ENCODE results near the gene TENM4.

The TENM4 gene

GRCh38 chr11:78732246-78732645 lies 708.6 kb downstream of the TENM4 start:
- Mint-ChIP-seq H3K36me3 (ENCODE audit: insufficient read depth) (no peaks in the 10 kb centered on the region), H3K4me1 (no peaks in the 10 kb centered on the region), H3K4me3 (no peak overlapping the region), H3K9me3 (no peaks in the 10 kb centered on the region), H3K27me3 (peaks cover 36% of the 10 kb centered on the region), H3K27ac (ENCODE audit: low read depth) (no peak overlapping the region)
- DNase-seq (ENCODE audit: low spot score in 2 of 2) (no peak), ATAC-seq (replicated peaks; ENCODE audit: extremely low read depth, poor library complexity, severe bottlenecking) (no peak)

- H3K27me3 Mint-ChIP-seq: peaks cover 36% of the 10 kb centered on the region
- no peak for DNase-seq (ENCODE audit: low spot score in 2 of 2)
- no peaks in the 10 kb centered on the region for H3K4me1 Mint-ChIP-seq
- H3K9me3 Mint-ChIP-seq: no peaks in the 10 kb centered on the region
- H3K36me3 Mint-ChIP-seq (ENCODE audit: insufficient read depth): no peaks in the 10 kb centered on the region
- no peak overlapping the region for H3K27ac Mint-ChIP-seq (ENCODE audit: low read depth)
- no peak overlapping the region for H3K4me3 Mint-ChIP-seq
- no peak for ATAC-seq (replicated peaks; ENCODE audit: extremely low read depth, poor library complexity, severe bottlenecking)
Measured at GRCh38 chr11:78731027-78731426, 709.8 kb downstream of the TENM4 start.

- Mint-ChIP-seq H3K9me3 (no peaks in the 10 kb centered on the region), H3K27me3 (peaks cover 30% of the 10 kb centered on the region), H3K4me1 (no peaks in the 10 kb centered on the region), H3K27ac (ENCODE audit: low read depth) (no peak overlapping the region), H3K4me3 (no peak overlapping the region), H3K36me3 (ENCODE audit: insufficient read depth) (no peaks in the 10 kb centered on the region)
- DNase-seq (ENCODE audit: low spot score in 2 of 2) (no peak), ATAC-seq (replicated peaks; ENCODE audit: extremely low read depth, poor library complexity, severe bottlenecking) (no peak)
Measured at GRCh38 chr11:78730267-78730824, 710.5 kb downstream of the TENM4 start.

- no peak for DNase-seq (ENCODE audit: low spot score in 2 of 2)
- no peak overlapping the region for H3K27ac Mint-ChIP-seq (ENCODE audit: low read depth)
- no peak for ATAC-seq (replicated peaks; ENCODE audit: extremely low read depth, poor library complexity, severe bottlenecking)
- no peak overlapping the region for H3K4me3 Mint-ChIP-seq
- H3K9me3 Mint-ChIP-seq: no peaks in the 10 kb centered on the region
- H3K4me1 Mint-ChIP-seq: no peaks in the 10 kb centered on the region
- H3K27me3 Mint-ChIP-seq: peaks cover 38% of the 10 kb centered on the region
- no peaks in the 10 kb centered on the region for H3K36me3 Mint-ChIP-seq (ENCODE audit: insufficient read depth)
Measured at GRCh38 chr11:78727816-78728215, 713.0 kb downstream of the TENM4 start.

- Mint-ChIP-seq H3K27me3 (peaks cover 37% of the 10 kb centered on the region), H3K4me1 (no peaks in the 10 kb centered on the region)
Measured at GRCh38 chr11:78725200-78725599, 715.6 kb downstream of the TENM4 start.

GRCh38 chr11:78722786-78723185 lies 718.0 kb downstream of the TENM4 start:
- H3K36me3 Mint-ChIP-seq (ENCODE audit: insufficient read depth): no peaks in the 10 kb centered on the region
- no peaks in the 10 kb centered on the region for H3K9me3 Mint-ChIP-seq
- ATAC-seq (replicated peaks; ENCODE audit: extremely low read depth, poor library complexity, severe bottlenecking) (no peak), DNase-seq (ENCODE audit: low spot score in 2 of 2) (no peak)
- no peak overlapping the region for H3K27ac Mint-ChIP-seq (ENCODE audit: low read depth)
- peaks cover 20% of the 10 kb centered on the region for H3K27me3 Mint-ChIP-seq
- no peaks in the 10 kb centered on the region for H3K4me1 Mint-ChIP-seq
- H3K4me3 Mint-ChIP-seq: no peak overlapping the region

More at GRCh38 chr11:78725200-78725599, 715.6 kb downstream of the TENM4 start:
- Mint-ChIP-seq H3K9me3 (no peaks in the 10 kb centered on the region), H3K36me3 (ENCODE audit: insufficient read depth) (no peaks in the 10 kb centered on the region), H3K27ac (ENCODE audit: low read depth) (no peak overlapping the region), H3K4me3 (no peak overlapping the region)
- ATAC-seq (replicated peaks; ENCODE audit: extremely low read depth, poor library complexity, severe bottlenecking) (no peak), DNase-seq (ENCODE audit: low spot score in 2 of 2) (no peak)

GRCh38 chr11:78720281-78720989 lies 720.4 kb downstream of the TENM4 start:
- peaks cover 25% of the 10 kb centered on the region for H3K27me3 Mint-ChIP-seq
- DNase-seq (ENCODE audit: low spot score in 2 of 2) (no peak), ATAC-seq (replicated peaks; ENCODE audit: extremely low read depth, poor library complexity, severe bottlenecking) (no peak)
- H3K4me3 Mint-ChIP-seq: no peak overlapping the region
- no peak overlapping the region for H3K27ac Mint-ChIP-seq (ENCODE audit: low read depth)
- no peaks in the 10 kb centered on the region for H3K9me3 Mint-ChIP-seq
- no peaks in the 10 kb centered on the region for H3K36me3 Mint-ChIP-seq (ENCODE audit: insufficient read depth)
- no peaks in the 10 kb centered on the region for H3K4me1 Mint-ChIP-seq

GRCh38 chr11:78717041-78717440 lies 723.8 kb downstream of the TENM4 start:
- Mint-ChIP-seq H3K27ac (ENCODE audit: low read depth) (no peak overlapping the region), H3K9me3 (no peaks in the 10 kb centered on the region), H3K4me1 (no peaks in the 10 kb centered on the region), H3K36me3 (ENCODE audit: insufficient read depth) (no peaks in the 10 kb centered on the region), H3K4me3 (no peak overlapping the region), H3K27me3 (peaks cover 20% of the 10 kb centered on the region)
- ATAC-seq (replicated peaks; ENCODE audit: extremely low read depth, poor library complexity, severe bottlenecking): no peak
- DNase-seq (ENCODE audit: low spot score in 2 of 2): no peak

GRCh38 chr11:78715639-78716311 lies 725.1 kb downstream of the TENM4 start:
- H3K4me3 Mint-ChIP-seq: no peak overlapping the region
- ATAC-seq (replicated peaks; ENCODE audit: extremely low read depth, poor library complexity, severe bottlenecking) (no peak), DNase-seq (ENCODE audit: low spot score in 2 of 2) (no peak)
- no peak overlapping the region for H3K27ac Mint-ChIP-seq (ENCODE audit: low read depth)
- H3K9me3 Mint-ChIP-seq: no peaks in the 10 kb centered on the region
- H3K4me1 Mint-ChIP-seq: no peaks in the 10 kb centered on the region
- H3K36me3 Mint-ChIP-seq (ENCODE audit: insufficient read depth): no peaks in the 10 kb centered on the region
- H3K27me3 Mint-ChIP-seq: peaks cover 23% of the 10 kb centered on the region

- Mint-ChIP-seq H3K4me3 (no peak overlapping the region), H3K27me3 (peaks cover 35% of the 10 kb centered on the region), H3K4me1 (no peaks in the 10 kb centered on the region), H3K27ac (ENCODE audit: low read depth) (no peak overlapping the region), H3K9me3 (no peaks in the 10 kb centered on the region), H3K36me3 (ENCODE audit: insufficient read depth) (no peaks in the 10 kb centered on the region)
- no peak for ATAC-seq (replicated peaks; ENCODE audit: extremely low read depth, poor library complexity, severe bottlenecking)
- no peak for DNase-seq (ENCODE audit: low spot score in 2 of 2)
Measured at GRCh38 chr11:78714539-78714938, 726.3 kb downstream of the TENM4 start.

- no peaks in the 10 kb centered on the region for H3K9me3 Mint-ChIP-seq
- H3K4me3 Mint-ChIP-seq: no peak overlapping the region
- no peak overlapping the region for H3K27ac Mint-ChIP-seq (ENCODE audit: low read depth)
- H3K27me3 Mint-ChIP-seq: peaks cover 28% of the 10 kb centered on the region
- ATAC-seq (replicated peaks; ENCODE audit: extremely low read depth, poor library complexity, severe bottlenecking) (no peak), DNase-seq (ENCODE audit: low spot score in 2 of 2) (no peak)
- no peaks in the 10 kb centered on the region for H3K4me1 Mint-ChIP-seq
- H3K36me3 Mint-ChIP-seq (ENCODE audit: insufficient read depth): no peaks in the 10 kb centered on the region
Measured at GRCh38 chr11:78711735-78712134, 729.1 kb downstream of the TENM4 start.

GRCh38 chr11:78710417-78710816 lies 730.4 kb downstream of the TENM4 start:
- ATAC-seq (replicated peaks; ENCODE audit: extremely low read depth, poor library complexity, severe bottlenecking): no peak

GRCh38 chr11:78708388-78708787 lies 732.4 kb downstream of the TENM4 start:
- H3K27ac Mint-ChIP-seq (ENCODE audit: low read depth): no peak overlapping the region
- peaks cover 18% of the 10 kb centered on the region for H3K27me3 Mint-ChIP-seq
- no peak for DNase-seq (ENCODE audit: low spot score in 2 of 2)
- H3K4me3 Mint-ChIP-seq: no peak overlapping the region
- H3K4me1 Mint-ChIP-seq: no peaks in the 10 kb centered on the region
- H3K36me3 Mint-ChIP-seq (ENCODE audit: insufficient read depth): no peaks in the 10 kb centered on the region
- no peak for ATAC-seq (replicated peaks; ENCODE audit: extremely low read depth, poor library complexity, severe bottlenecking)
- no peaks in the 10 kb centered on the region for H3K9me3 Mint-ChIP-seq

More at GRCh38 chr11:78710417-78710816, 730.4 kb downstream of the TENM4 start:
- no peaks in the 10 kb centered on the region for H3K9me3 Mint-ChIP-seq
- no peaks in the 10 kb centered on the region for H3K4me1 Mint-ChIP-seq
- no peaks in the 10 kb centered on the region for H3K36me3 Mint-ChIP-seq (ENCODE audit: insufficient read depth)
- no peak for DNase-seq (ENCODE audit: low spot score in 2 of 2)
- no peak overlapping the region for H3K27ac Mint-ChIP-seq (ENCODE audit: low read depth)
- H3K27me3 Mint-ChIP-seq: peaks cover 28% of the 10 kb centered on the region
- no peak overlapping the region for H3K4me3 Mint-ChIP-seq

All from central memory CD8-positive, alpha-beta T cell (primary cell).